ENCODE measurements around the gene TRIOBP.

DNA sequence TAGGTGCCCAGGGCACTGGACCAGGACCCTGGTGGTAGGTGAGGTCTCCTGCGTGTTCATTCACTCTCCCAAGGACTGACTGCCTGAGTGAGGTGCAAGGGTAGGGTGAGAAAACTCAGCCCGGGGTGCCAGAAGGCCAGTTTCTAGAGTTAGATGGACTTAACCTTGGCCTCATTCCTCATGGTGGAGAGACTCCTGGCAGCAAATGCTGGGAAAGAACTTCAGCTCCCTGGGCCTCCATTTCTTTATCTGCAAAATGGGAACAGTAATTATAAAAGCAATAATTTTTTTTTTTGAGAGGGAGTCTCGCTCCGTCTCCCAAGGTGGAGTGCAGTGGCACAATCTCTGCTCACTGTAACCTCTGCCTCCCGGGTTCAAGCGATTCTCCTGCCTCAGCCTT is 47.7 kb downstream of the TRIOBP start:
- no peak for TF ChIP-seq POLR2A (IDR thresholded peaks at IDR 0.05; ENCODE audit: low read depth, low read length)
- no peak for TF ChIP-seq POLR2AphosphoS5 (IDR thresholded peaks at IDR 0.05; ENCODE audit: low read depth, low read length)
- TF ChIP-seq POU2F2 (IDR thresholded peaks at IDR 0.05; ENCODE audit: low read depth, low read length): no peak
